Smooth muscle cell (in vitro differentiated cells): ENCODE data around the gene PLS1. TPM values are rescaled to one million over a fixed set of nuclear protein-coding genes. Genes with fewer than 3 reads are reported as not detected.

ENCODE experiments used
- DNase-seq: peaks from one replicate; lab custom pipeline; 2025; ENCODE audit not compliant: unreplicated experiment; lab: John Stamatoyannopoulos, UW
- H2AFZ ChIP-seq: fragments of 200-600 bp; sonication (generic); 2 replicates; pipeline ENCODE4 v1.6.0; 2016; ENCODE audit warnings: antibody characterized with exemption, low read depth, mild to moderate bottlenecking
- H3F3A ChIP-seq: fragments of 200-600 bp; sonication (generic); 2 replicates; pipeline ENCODE4 v1.6.0; 2017; ENCODE audit warnings: antibody characterized with exemption, low read depth
- H3K27ac ChIP-seq: fragments of 200-600 bp; sonication (generic); 2 replicates; pipeline ENCODE4 v1.5.1; 2016; ENCODE audit warnings: low read depth, mild to moderate bottlenecking
- H3K27me3 ChIP-seq: fragments of 200-600 bp; sonication (generic); 2 replicates; pipeline ENCODE4 v1.6.1; 2016; ENCODE audit warnings: low read depth, mild to moderate bottlenecking
- H3K36me3 ChIP-seq: fragments of 200-600 bp; sonication (generic); 2 replicates; pipeline ENCODE4 v1.5.1; 2016; ENCODE audit warnings: low read depth
- H3K4me1 ChIP-seq: fragments of 200-600 bp; sonication (generic); 2 replicates; pipeline ENCODE4 v1.5.1; 2016; ENCODE audit warnings: low read depth
- H3K4me2 ChIP-seq: fragments of 200-600 bp; sonication (generic); 2 replicates; pipeline ENCODE4 v1.6.0; 2016; ENCODE audit warnings: mild to moderate bottlenecking
- H3K4me3 ChIP-seq: fragments of 200-600 bp; sonication (generic); 2 replicates; pipeline ENCODE4 v1.5.1; 2016; ENCODE audit warnings: mild to moderate bottlenecking
- H3K79me2 ChIP-seq: fragments of 200-600 bp; sonication (generic); 2 replicates; pipeline ENCODE4 v1.6.0; 2016; ENCODE audit warnings: low read depth, mild to moderate bottlenecking
- H3K9ac ChIP-seq: fragments of 200-600 bp; sonication (generic); 2 replicates; pipeline ENCODE4 v1.6.0; 2016; ENCODE audit warnings: low read depth
- H3K9me3 ChIP-seq: fragments of 200-600 bp; sonication (generic); replicated peaks from 2 replicates; pipeline ENCODE4 v1.5.1; 2016; ENCODE audit warnings: low read depth
- H4K20me1 ChIP-seq: fragments of 200-600 bp; sonication (generic); 2 replicates; pipeline ENCODE4 v1.6.0; 2016; ENCODE audit warnings: low read depth
- WGBS: methylation state at CpG from one replicate; pipeline ENCODE4 v1.1.7; 2016; ENCODE audit warnings: low lambda C conversion rate; 5-methylcytosine and 5-hydroxymethylcytosine counted together
- polyA plus RNA-seq: library from polyadenylated mRNA; unstranded; fragments of >200 nt; fragmentation: Nextera tagmentation; extraction: Ambion mirVana; gene quantifications from 2 replicates; pipeline ENCODE4 v1.2.1, GENCODE V29; 2016
- total RNA-seq: library from RNA; depleted of rRNA; stranded (reverse); fragments of >200 nt; gene quantifications from 2 replicates; pipeline ENCODE4 v1.2.3, GENCODE V29; 2014
- TF ChIP-seq, protein P1 (sequence below): fragments of 200-600 bp; sonication (generic); IDR thresholded peaks from 2 replicates; pipeline ENCODE4 v1.5.1; 2017; ENCODE audit warnings: borderline replicate concordance, mild to moderate bottlenecking, antibody characterized with exemption; ENCODE audit not compliant: insufficient read depth, poor library complexity, severe bottlenecking

Gene PLS1
- total and polyA plus RNA-seq, 2 experiments from 2014 or later = 1.9 to 3.1 TPM

DNA sequence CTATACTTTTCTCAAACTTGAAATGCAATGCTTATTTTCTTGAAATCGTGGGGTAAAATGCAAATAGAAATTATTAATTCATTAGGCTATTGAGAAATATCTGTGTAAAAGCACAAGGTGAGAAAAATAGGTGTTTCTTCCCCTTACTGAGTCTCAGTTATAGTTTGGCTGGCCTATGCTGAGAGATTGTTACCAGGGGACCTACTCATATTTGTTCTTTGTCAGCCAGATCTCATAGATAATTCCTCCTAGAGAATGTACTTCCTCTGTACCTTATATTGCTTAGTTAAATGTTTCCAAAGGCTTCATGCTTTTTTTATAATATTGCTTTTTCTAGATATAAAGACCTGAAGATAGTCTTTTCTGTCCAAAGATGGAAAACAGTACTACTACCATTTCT lies 67.7 kb downstream of the PLS1 start:
- peaks cover 7% of the 10 kb centered on the region for H3F3A ChIP-seq
- no peaks in the 10 kb centered on the region for H3K27me3 ChIP-seq
- no peaks in the 10 kb centered on the region for H3K36me3 ChIP-seq
- H4K20me1 ChIP-seq = no peaks in the 10 kb centered on the region
- no peak for DNase-seq
- TF ChIP-seq, protein P1, sequence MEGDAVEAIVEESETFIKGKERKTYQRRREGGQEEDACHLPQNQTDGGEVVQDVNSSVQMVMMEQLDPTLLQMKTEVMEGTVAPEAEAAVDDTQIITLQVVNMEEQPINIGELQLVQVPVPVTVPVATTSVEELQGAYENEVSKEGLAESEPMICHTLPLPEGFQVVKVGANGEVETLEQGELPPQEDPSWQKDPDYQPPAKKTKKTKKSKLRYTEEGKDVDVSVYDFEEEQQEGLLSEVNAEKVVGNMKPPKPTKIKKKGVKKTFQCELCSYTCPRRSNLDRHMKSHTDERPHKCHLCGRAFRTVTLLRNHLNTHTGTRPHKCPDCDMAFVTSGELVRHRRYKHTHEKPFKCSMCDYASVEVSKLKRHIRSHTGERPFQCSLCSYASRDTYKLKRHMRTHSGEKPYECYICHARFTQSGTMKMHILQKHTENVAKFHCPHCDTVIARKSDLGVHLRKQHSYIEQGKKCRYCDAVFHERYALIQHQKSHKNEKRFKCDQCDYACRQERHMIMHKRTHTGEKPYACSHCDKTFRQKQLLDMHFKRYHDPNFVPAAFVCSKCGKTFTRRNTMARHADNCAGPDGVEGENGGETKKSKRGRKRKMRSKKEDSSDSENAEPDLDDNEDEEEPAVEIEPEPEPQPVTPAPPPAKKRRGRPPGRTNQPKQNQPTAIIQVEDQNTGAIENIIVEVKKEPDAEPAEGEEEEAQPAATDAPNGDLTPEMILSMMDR = no peak
- WGBS = 91% methylated on average over 1 of the region's 1 CpG
- no peak overlapping the region for H2AFZ ChIP-seq
- no peaks in the 10 kb centered on the region for H3K4me1 ChIP-seq
- no peak overlapping the region for H3K27ac ChIP-seq
- no peaks in the 10 kb centered on the region for H3K79me2 ChIP-seq
- H3K9me3 ChIP-seq = no peaks in the 10 kb centered on the region
- H3K9ac ChIP-seq = no peak overlapping the region
- no peak overlapping the region for H3K4me3 ChIP-seq
- no peak overlapping the region for H3K4me2 ChIP-seq

GRCh38 chr3:142664311-142664710 lies 68.1 kb downstream of the PLS1 start:
- Histone ChIP-seq H3K9me3 (no peaks in the 10 kb centered on the region), H2AFZ (no peak overlapping the region), H3K9ac (no peak overlapping the region), H3K27me3 (no peaks in the 10 kb centered on the region), H3K4me3 (peak overlapping the region; percentile 17), H4K20me1 (no peaks in the 10 kb centered on the region), H3K4me1 (no peaks in the 10 kb centered on the region), H3K4me2 (no peak overlapping the region), H3F3A (peaks cover 7% of the 10 kb centered on the region), H3K79me2 (no peaks in the 10 kb centered on the region), H3K36me3 (no peaks in the 10 kb centered on the region), H3K27ac (no peak overlapping the region)
- TF ChIP-seq, protein P1 = no peak
- no peak for DNase-seq
- WGBS = 91% methylated on average over 2 of the region's 2 CpGs

GRCh38 chr3:142664819-142665218 lies 68.6 kb downstream of the PLS1 start:
- DNase-seq = no peak
- H3K4me2 ChIP-seq = no peak overlapping the region
- H3K4me1 ChIP-seq = no peaks in the 10 kb centered on the region
- H3K79me2 ChIP-seq = no peaks in the 10 kb centered on the region
- no peaks in the 10 kb centered on the region for H4K20me1 ChIP-seq
- TF ChIP-seq, protein P1 = no peak
- no peaks in the 10 kb centered on the region for H3K9me3 ChIP-seq
- no peak overlapping the region for H3K27ac ChIP-seq
- no peaks in the 10 kb centered on the region for H3K27me3 ChIP-seq
- no peaks in the 10 kb centered on the region for H3K36me3 ChIP-seq
- WGBS = 85% methylated on average over 2 of the region's 2 CpGs
- H3K9ac ChIP-seq = no peak overlapping the region
- H3K4me3 ChIP-seq = peak overlapping the region; percentile 17
- peaks cover 7% of the 10 kb centered on the region for H3F3A ChIP-seq
- H2AFZ ChIP-seq = no peak overlapping the region

GRCh38 chr3:142670120-142670519 lies 73.9 kb downstream of the PLS1 start:
- TF ChIP-seq, protein P1 = no peak
- Histone ChIP-seq H3K36me3 (no peaks in the 10 kb centered on the region), H2AFZ (no peak overlapping the region), H3K4me1 (no peaks in the 10 kb centered on the region), H3K4me3 (no peak overlapping the region), H3F3A (no peaks in the 10 kb centered on the region), H3K9ac (no peak overlapping the region), H4K20me1 (no peaks in the 10 kb centered on the region), H3K4me2 (no peak overlapping the region), H3K27ac (no peak overlapping the region), H3K9me3 (no peaks in the 10 kb centered on the region), H3K79me2 (no peaks in the 10 kb centered on the region), H3K27me3 (peaks cover 14% of the 10 kb centered on the region)
- DNase-seq = no peak
- 52% methylated on average over 1 of the region's 1 CpG for WGBS
